Gastroesophageal sphincter (tissue), 4 donors: ENCODE data around the gene MYH7. TPM values are rescaled to one million over a fixed set of nuclear protein-coding genes. Genes with fewer than 3 reads are reported as not detected.

Source experiments
- ATAC-seq: fragments of 150-250 bp; one replicate; pipeline ENCODE4 v1.9.1; 2016; ENCODE audit warnings: mild to moderate bottlenecking, moderate library complexity
- H3K27ac ChIP-seq, 4 donors: fragments of 200-600 bp; sonication (generic) in 3 of 4; 1 replicate in 3 of 4; 2 replicates in 1 of 4; pipeline ENCODE4 v1.5.1; 2016 to 2019
- H3K27me3 ChIP-seq: fragments of 200-600 bp; sonication (generic); one replicate; pipeline ENCODE4 v1.5.1; 2019
- H3K36me3 ChIP-seq, 2 donors: fragments of 200-600 bp; sonication (generic); one replicate each; pipeline ENCODE4 v1.5.1; 2019; ENCODE audit warnings: control low read depth in 1 of 2
- H3K4me1 ChIP-seq, 3 donors: fragments of 200-600 bp; sonication (generic); 1 replicate in 2 of 3; 2 replicates in 1 of 3; pipeline ENCODE4 v1.5.1; 2016 to 2019; ENCODE audit warnings: control low read depth in 2 of 3
- H3K4me3 ChIP-seq, 2 donors: fragments of 200-600 bp; sonication (generic); one replicate each; pipeline ENCODE4 v1.5.1; 2019; ENCODE audit warnings: mild to moderate bottlenecking in 1 of 2, moderate library complexity in 1 of 2
- H3K9me3 ChIP-seq, 3 donors: fragments of 200-600 bp; sonication (generic); one replicate each; pipeline ENCODE4 v1.5.1; 2017 to 2019; ENCODE audit warnings: control low read depth in 2 of 3
- EP300 ChIP-seq: sonication (generic); formaldehyde crosslinking; IDR thresholded peaks from one replicate; pipeline ENCODE4 v1.6.1; 2017; ENCODE audit warnings: antibody characterized with exemption, mild to moderate bottlenecking
- POLR2A ChIP-seq, 2 donors: fragments of 450-650 bp; IDR thresholded peaks; one replicate each; pipeline ENCODE4 v1.6.1; 2017; ENCODE audit warnings: antibody characterized with exemption in 2 of 2, mild to moderate bottlenecking in 2 of 2, moderate library complexity in 1 of 2
- POLR2AphosphoS5 ChIP-seq: sonication (generic); formaldehyde crosslinking; IDR thresholded peaks from one replicate; pipeline ENCODE4 v1.6.1; 2017; ENCODE audit warnings: antibody characterized with exemption
- WGBS, 2 donors: methylation state at CpG; one replicate each; pipeline ENCODE4 v1.1.5; 2018; ENCODE audit warnings: low coverage in 1 of 2; 5-methylcytosine and 5-hydroxymethylcytosine counted together
- total RNA-seq, 4 donors: library from RNA; depleted of rRNA; stranded (reverse); fragments of >200 nt; gene quantifications; one replicate each; pipeline ENCODE4 v1.1.0, GENCODE V29; 2016
- TF ChIP-seq, protein P1 (sequence below), 4 experiments: fragments of 200-600 bp in 2 of 4; fragments of 450-650 bp in 2 of 4; sonication (generic) in 1 of 4; IDR thresholded peaks; one replicate each; pipeline ENCODE4 v1.5.1; 2017 to 2019; ENCODE audit warnings: antibody characterized with exemption in 4 of 4, mild to moderate bottlenecking in 2 of 4, moderate library complexity in 2 of 4

The MYH7 gene
- total RNA-seq, 4 donors from 2014 or later = not detected

DNA sequence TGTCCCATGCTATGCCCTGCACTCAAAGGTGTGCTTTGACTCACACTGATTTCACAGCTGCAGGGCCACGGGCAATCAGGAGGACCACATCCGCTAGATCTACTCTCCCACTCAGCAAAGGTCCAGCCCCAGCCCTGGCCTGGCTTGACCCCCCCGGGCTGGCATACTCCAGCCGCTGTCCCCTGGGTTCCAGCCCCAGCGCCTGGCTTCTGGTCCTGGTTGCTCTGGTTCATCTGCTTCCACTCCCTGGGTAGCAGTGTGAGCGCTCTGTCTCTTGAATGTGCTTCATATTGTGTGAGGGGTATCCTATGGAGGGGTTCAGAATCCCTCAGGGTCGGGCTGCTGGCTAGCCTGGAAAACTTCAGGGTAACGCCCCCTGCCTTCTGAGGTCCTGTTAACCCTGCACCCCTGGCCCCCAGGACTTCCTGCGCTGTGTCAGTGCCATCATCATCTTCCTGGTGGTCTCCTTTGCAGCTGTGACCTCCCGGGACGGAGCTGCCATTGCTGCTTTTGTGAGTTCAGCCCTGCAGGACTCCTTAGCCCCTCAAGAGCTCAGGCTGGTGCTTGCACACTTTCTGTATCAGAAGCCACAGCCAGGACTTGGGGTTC, 56.7 kb downstream of the MYH7 start:
- Histone ChIP-seq H3K9me3 (no peaks in the 10 kb centered on the region), H3K36me3 (no peaks in the 10 kb centered on the region), H3K4me1 (peaks cover 0 to 8% (median 3%) of the 10 kb centered on the region in 3 donors), H3K4me3 (no peak overlapping the region), H3K27ac (peak overlapping the region in 1 of 4 donors; percentile 68), H3K27me3 (peaks cover 21% of the 10 kb centered on the region)
- ATAC-seq = no peak
- TF ChIP-seq, protein P1, sequence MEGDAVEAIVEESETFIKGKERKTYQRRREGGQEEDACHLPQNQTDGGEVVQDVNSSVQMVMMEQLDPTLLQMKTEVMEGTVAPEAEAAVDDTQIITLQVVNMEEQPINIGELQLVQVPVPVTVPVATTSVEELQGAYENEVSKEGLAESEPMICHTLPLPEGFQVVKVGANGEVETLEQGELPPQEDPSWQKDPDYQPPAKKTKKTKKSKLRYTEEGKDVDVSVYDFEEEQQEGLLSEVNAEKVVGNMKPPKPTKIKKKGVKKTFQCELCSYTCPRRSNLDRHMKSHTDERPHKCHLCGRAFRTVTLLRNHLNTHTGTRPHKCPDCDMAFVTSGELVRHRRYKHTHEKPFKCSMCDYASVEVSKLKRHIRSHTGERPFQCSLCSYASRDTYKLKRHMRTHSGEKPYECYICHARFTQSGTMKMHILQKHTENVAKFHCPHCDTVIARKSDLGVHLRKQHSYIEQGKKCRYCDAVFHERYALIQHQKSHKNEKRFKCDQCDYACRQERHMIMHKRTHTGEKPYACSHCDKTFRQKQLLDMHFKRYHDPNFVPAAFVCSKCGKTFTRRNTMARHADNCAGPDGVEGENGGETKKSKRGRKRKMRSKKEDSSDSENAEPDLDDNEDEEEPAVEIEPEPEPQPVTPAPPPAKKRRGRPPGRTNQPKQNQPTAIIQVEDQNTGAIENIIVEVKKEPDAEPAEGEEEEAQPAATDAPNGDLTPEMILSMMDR (IDR thresholded peaks at IDR 0.05) = no peak
- TF ChIP-seq POLR2AphosphoS5 = no peak
- no peak for TF ChIP-seq EP300
- TF ChIP-seq POLR2A (IDR thresholded peaks at IDR 0.05) = no peak
- WGBS, 2 donors = 60 to 71% methylated on average over 2 to 4 of the region's 11 CpGs

DNA sequence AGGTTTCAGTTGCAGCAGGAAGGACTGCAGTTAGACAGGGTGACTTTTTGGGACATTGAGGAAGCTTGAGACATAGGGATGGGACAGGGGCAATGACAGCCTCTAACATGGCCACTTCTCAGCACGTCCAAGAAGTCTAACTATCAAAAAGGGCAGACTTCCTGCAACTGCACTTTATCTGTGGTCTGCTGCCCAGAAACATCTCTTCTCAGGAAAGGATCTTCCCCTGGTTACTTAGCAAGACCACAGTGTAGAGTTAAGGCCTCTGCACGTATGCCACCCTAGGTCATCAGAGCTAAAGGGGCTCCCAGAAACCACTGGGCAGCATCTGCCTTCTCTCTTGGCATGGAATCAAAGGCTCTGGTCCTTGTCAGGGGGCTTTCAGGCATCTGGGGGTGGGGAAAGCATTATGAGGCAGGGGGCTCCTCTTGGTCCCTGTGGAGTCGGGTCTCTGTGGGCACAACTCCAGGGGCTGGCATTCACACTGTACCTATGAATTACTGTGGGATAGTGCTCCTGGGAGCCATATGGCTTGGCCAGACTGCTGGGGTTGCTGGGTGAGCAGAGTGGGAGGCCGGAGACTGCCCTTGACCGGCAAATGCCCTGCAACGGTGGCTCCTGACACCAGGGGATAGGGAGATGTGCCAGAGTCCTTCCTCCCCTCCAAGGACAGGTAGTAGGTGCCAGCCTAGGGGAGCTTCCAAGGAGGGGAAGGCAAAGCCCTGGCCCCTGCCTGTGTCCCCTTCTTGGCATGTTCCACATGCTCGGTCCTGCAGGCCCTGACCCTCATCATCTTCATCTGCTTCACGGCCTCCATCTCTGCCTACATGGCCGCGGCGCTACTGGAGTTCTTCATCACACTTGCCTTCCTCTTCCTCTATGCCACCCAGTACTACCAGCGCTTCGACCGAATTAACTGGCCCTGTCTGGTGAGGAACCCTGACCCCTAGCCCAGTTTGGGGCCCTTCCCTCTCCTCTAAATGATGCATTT, 57.6 kb downstream of the MYH7 start:
- Histone ChIP-seq H3K4me1 (peaks cover 0 to 8% (median 3%) of the 10 kb centered on the region in 3 donors), H3K27ac (peak overlapping the region in 3 of 4 donors; percentile 19 to 68 (median 31)), H3K27me3 (peaks cover 21% of the 10 kb centered on the region), H3K36me3 (no peaks in the 10 kb centered on the region), H3K9me3 (no peaks in the 10 kb centered on the region), H3K4me3 (peak overlapping the region in 1 of 2 donors; percentile 32)
- no peak for ATAC-seq
- TF ChIP-seq POLR2A (IDR thresholded peaks at IDR 0.05) (no peak), POLR2AphosphoS5 (no peak), EP300 (no peak)
- TF ChIP-seq, protein P1 (IDR thresholded peaks at IDR 0.05) = no peak
- WGBS, 2 donors = 94 to 96% methylated on average over 7 of the region's 14 CpGs

GRCh38 chr14:23377198-23377550, 58.3 kb downstream of the MYH7 start:
- Histone ChIP-seq H3K27me3 (peaks cover 21% of the 10 kb centered on the region), H3K4me3 (peak overlapping the region in 1 of 2 donors; percentile 32), H3K4me1 (peaks cover 0 to 8% (median 3%) of the 10 kb centered on the region in 3 donors), H3K27ac (peak overlapping the region in 3 of 4 donors; percentile 19 to 68 (median 31)), H3K36me3 (no peaks in the 10 kb centered on the region), H3K9me3 (no peaks in the 10 kb centered on the region)
- ATAC-seq = no peak
- TF ChIP-seq POLR2AphosphoS5 (no peak), EP300 (no peak), POLR2A (IDR thresholded peaks at IDR 0.05) (no peak)
- TF ChIP-seq, protein P1 (IDR thresholded peaks at IDR 0.05) = no peak
- no CpG with 5 or more reads among the region's 11 CpGs for WGBS, 2 donors

- peaks cover 0 to 8% (median 3%) of the 10 kb centered on the region in 3 donors for H3K4me1 ChIP-seq
- no peaks in the 10 kb centered on the region for H3K9me3 ChIP-seq
- peak within 1 kb of the TSS in 3 of 4 donors; percentile 31 to 68 (median 35) for H3K27ac ChIP-seq
- WGBS, 2 donors = 31 to 50% methylated on average over 2 to 12 of the region's 13 CpGs
- H3K27me3 ChIP-seq = peaks cover 21% of the 10 kb centered on the region
- H3K36me3 ChIP-seq = no peaks in the 10 kb centered on the region
- peak within 1 kb of the TSS in 1 of 2 donors; percentile 32 for H3K4me3 ChIP-seq
- TF ChIP-seq POLR2A (IDR thresholded peaks at IDR 0.05) = no peak
- TF ChIP-seq, protein P1 (IDR thresholded peaks at IDR 0.05) = no peak
- TF ChIP-seq POLR2AphosphoS5 = no peak
- ATAC-seq = peak; percentile 57
Measured at GRCh38 chr14:23376482-23377197, 58.8 kb downstream of the MYH7 start, which contains the start of gene CMTM5. TSS of gene CMTM5 (plus strand) at chr14:23377046. CDS start at chr14:23377252, 206 bp downstream.
